Activated naive CD4-positive, alpha-beta T cell treated with Interleukin-2 at 50 U/mL for 16 hours (primary cell): Measurements from ENCODE around the gene LBHD2.
"Not testable (repeated sequence)": the region's sequence is repeated elsewhere in the genome, so short reads cannot be mapped to it uniquely, and the experiment has no call there.

Experiments
- DNase-seq: peaks from one replicate; pipeline ENCODE4 v3.0.0-alpha.2; 2020

The LBHD2 gene

GRCh38 chr14:103104654-103105452 is 20.8 kb downstream of the LBHD2 start:
- peak; percentile 76 for DNase-seq

GRCh38 chr14:103105580-103106150 is 21.7 kb downstream of the LBHD2 start:
- DNase-seq = no peak

- no peak for DNase-seq
Measured at GRCh38 chr14:103107455-103107854, 23.4 kb downstream of the LBHD2 start.

- no peak for DNase-seq
Measured at GRCh38 chr14:103107941-103108748, 24.1 kb downstream of the LBHD2 start.

- peak; percentile 31 for DNase-seq
Measured at GRCh38 chr14:103108749-103109207, 24.8 kb downstream of the LBHD2 start.

- no peak for DNase-seq
Measured at GRCh38 chr14:103109535-103110441, 25.8 kb downstream of the LBHD2 start.

- DNase-seq = no peak
Measured at GRCh38 chr14:103110681-103111231, 26.7 kb downstream of the LBHD2 start.

GRCh38 chr14:103111232-103111868 is 27.3 kb downstream of the LBHD2 start:
- DNase-seq = no peak

GRCh38 chr14:103112400-103113243 is 28.6 kb downstream of the LBHD2 start:
- no peak for DNase-seq

GRCh38 chr14:103113303-103113702 is 29.3 kb downstream of the LBHD2 start:
- DNase-seq = no peak

- DNase-seq = no peak
Measured at GRCh38 chr14:103113774-103114173, 29.8 kb downstream of the LBHD2 start.

- not testable (repeated sequence) for DNase-seq
Measured at GRCh38 chr14:103115086-103115679, 31.2 kb downstream of the LBHD2 start.

- no peak for DNase-seq
Measured at GRCh38 chr14:103115845-103116572, 32.0 kb downstream of the LBHD2 start.

- DNase-seq = no peak
Measured at GRCh38 chr14:103116636-103117035, 32.6 kb downstream of the LBHD2 start.

GRCh38 chr14:103117499-103117898 is 33.5 kb downstream of the LBHD2 start:
- not testable (repeated sequence) for DNase-seq

- DNase-seq = no peak
Measured at GRCh38 chr14:103118018-103118662, 34.1 kb downstream of the LBHD2 start.

GRCh38 chr14:103118663-103119404 is 34.8 kb downstream of the LBHD2 start:
- DNase-seq = no peak

GRCh38 chr14:103119527-103119926 is 35.5 kb downstream of the LBHD2 start:
- not testable (repeated sequence) for DNase-seq
